Cerebellar cortex (tissue), 1 donor: ENCODE results near the gene SCYGR3.
"Not testable (repeated sequence)": the region's sequence is repeated elsewhere in the genome, so short reads cannot be mapped to it uniquely, and the experiment has no call there.

Experiments used
- DNase-seq: peaks from one replicate; pipeline ENCODE4 v3.0.0-alpha.2; 2015; ENCODE audit warnings: low spot score

Gene SCYGR3

DNA sequence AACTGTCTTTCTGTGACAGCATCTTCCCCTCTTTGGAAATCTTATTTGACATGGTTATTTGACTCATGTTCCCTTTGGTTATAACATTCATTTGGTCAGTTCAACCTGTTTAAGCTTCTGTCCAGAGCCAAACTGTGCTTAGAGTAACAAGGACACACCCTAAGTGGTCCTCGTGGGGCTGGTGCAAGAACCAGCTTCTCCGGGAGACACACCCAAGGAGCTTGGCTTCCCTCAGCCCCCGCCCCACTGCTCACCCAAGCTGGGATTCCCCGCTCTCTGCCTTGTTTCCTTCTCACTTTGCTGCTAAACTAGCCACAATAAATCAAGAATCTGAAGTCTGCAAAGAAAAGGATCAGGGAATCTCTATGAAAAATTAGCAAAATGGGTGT, 1.4 kb downstream of the SCYGR3 start:
- DNase-seq, result no peak

GRCh38 chr2:227612546-227613271, 1.9 kb downstream of the SCYGR3 start:
- no peak for DNase-seq

DNA sequence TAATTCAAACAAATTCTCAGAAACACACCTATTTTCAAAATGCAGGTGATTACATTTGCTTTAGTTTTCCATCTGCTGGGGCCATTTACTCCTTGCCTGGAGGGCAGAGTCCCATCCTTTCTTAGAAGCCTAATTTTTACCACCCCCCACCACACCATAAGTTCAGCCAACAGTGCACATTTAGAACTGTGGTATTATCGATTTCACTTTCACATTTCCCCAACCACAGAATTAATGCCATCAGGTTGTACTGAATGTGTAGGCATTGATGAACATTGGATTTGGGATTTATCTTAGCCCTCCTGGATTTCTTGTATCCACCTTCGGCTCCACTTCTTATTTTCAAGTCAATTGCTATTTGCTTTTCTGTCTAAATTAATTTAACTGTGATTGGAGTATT, 4.5 kb downstream of the SCYGR3 start:
- DNase-seq, result no peak

DNA sequence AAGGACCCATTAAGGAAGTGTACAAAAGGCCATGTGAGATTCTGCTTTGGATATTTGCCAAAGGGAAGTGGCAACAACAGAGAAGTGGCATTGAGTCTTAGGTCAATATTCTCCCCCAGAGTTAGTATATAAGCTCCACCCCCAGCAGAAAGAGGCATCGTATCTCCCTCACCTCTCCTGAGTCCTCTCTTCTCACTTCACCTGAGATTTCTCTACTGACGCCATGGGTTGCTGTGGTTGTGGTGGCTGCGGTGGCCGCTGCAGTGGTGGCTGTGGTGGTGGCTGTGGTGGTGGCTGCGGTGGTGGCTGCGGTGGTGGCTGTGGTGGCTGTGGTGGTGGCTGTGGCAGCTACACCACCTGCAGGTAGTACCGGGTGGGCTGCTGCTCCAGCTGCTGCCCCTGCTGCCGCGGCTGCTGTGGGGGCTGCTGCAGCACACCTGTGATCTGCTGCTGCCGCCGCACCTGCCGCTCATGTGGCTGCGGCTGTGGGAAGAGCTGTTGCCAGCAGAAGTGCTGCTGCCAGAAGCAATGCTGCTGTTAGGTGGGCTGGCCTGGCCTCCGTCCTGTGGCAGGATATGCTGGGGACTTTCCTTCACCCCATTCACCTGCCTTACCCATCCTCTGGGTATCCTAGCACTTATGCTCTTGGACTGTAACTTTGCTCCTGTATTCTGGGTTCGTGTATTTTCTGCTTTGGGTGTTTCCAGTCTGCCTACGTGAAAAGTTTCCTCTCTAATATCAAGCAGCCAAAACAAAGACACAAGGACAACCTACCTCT, 5.9 kb downstream of the SCYGR3 start:
- no peak for DNase-seq

DNA sequence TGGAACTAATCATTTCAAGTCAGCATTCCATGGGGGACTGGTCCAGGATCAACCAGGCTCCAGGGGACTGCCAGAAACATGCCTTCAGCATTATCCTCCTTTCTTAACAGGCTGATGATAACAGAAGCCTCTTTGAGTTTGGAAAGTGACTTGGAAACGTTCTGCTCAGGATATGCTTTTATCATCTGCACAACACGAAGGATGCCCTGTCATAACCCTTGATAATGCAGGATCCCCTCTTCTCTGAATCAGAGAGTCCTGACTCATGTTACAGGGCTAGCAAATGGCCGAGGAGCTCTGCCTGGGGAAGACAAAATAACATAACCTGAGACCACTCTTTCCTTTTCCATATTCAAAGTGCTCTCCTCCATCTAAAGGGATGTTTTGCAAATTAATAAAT, 6.7 kb downstream of the SCYGR3 start:
- no peak for DNase-seq

DNA sequence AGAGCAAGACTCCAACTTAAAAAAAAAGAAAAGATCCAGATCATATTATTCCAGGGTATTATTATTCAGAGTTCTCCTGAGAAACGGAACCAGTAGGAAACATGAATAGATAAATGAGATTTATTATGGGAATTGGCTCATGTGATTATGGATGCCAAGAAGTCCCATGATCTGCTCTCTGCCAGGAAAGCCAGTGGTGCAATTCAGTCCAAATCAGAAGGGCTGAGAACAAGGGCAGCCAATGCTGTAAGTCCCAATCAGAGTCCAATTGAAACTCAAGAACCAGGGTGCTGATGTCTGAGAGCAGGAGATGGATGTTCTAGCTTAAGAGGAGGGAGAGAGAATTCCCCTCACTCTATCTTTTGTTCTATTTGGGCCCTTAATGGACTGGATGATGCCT, 8.2 kb downstream of the SCYGR3 start:
- DNase-seq, result no peak

- DNase-seq, result no peak
Observed at GRCh38 chr2:227602358-227602757, 12.3 kb downstream of the SCYGR3 start.

DNA sequence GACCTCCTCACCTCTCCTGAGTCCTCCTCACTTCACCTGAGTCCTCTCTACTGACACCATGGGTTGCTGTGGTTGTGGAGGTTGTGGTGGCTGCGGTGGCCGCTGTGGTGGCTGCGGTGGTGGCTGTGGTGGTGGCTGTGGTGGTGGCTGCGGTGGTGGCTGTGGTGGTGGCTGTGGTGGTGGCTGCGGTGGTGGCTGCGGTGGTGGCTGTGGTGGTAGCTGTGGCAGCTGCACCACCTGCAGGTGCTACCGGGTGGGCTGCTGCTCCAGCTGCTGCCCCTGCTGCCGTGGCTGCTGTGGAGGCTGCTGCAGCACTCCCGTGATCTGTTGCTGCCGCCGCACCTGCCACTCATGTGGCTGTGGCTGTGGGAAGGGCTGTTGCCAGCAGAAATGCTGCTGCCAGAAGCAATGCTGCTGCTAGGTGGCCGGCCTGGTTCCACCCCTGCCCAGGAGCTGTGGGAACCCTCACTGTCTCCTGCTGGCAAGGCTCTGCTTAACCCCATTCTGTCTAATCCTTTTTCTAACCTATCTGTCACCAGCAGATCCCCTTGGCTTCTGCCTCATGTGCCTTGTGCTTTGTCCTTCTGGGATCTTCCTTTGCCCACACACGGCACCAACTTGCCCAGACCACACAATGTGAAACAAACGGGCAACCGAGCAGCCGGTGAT, 15.7 kb downstream of the SCYGR3 start, which contains the start of gene SCYGR2:
Gene SCYGR2, plus strand, starts transcription at position 59 of the 669 bp plus-strand sequence. Its CDS starts 0 bp downstream, at position 59.
- not testable (repeated sequence) for DNase-seq

- no peak for DNase-seq
Observed at GRCh38 chr2:227597998-227598397, 16.6 kb downstream of the SCYGR3 start.

GRCh38 chr2:227597036-227597435, 17.6 kb downstream of the SCYGR3 start:
- DNase-seq, result no peak

DNA sequence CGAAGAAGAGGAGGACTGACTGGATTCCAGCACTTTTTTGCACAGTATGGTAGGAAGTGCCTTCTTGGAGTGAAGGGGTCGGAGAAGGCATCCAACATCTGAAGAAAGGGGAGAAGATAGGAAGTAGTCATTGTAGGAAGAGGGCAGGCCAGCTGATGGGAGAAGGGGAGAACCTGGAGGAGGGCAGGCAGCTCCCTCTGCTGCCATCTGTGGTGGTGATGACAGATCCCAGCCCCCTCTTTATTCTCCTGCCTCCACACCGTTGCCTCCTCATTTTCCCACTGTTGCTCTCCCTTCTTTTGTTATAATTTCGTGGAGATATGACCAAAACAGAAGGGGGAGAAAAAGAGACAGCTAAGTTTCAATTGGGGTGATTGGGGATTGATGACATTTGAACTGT, 18.8 kb downstream of the SCYGR3 start:
- no peak for DNase-seq

DNA sequence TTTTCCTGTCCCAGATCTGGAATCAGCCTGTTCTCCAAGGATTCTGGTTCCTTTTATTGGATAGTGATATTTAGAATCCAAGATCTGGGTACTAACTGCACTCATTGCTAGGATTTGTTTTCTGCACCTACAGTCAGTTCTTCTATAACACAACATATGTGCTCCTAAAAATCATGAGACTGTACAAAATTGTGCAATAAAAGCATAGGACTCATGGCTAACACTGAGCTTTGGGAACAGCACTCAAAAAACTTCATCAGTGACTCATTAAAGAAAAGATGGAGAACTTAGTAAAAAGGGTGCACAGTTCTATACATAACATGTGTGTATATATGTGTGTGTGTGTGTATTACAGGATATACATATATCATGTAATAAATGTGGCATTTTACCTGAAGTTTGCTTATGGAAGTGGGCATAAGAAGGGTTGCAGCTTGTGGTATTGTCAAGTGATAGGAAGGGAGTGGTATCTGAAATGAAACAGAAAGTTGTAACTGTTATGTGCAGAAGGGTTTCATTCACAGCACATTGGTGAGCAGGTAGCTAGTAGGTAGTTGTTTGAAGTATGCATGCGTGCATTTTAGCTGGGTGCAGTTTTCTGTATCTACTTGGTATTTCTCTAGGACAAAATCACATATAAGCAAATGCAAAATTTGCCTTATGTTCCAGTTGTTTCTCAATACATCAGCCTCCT, 21.8 kb downstream of the SCYGR3 start:
- DNase-seq, result no peak

- no peak for DNase-seq
Observed at GRCh38 chr2:227582369-227582768, 32.3 kb downstream of the SCYGR3 start.

GRCh38 chr2:227579791-227580190, 34.8 kb downstream of the SCYGR3 start:
- DNase-seq, result no peak

- no peak for DNase-seq
Observed at GRCh38 chr2:227578642-227579041, 36.0 kb downstream of the SCYGR3 start.

GRCh38 chr2:227577555-227577954, 37.1 kb downstream of the SCYGR3 start:
- DNase-seq, result no peak

GRCh38 chr2:227576812-227577211, 37.8 kb downstream of the SCYGR3 start:
- no peak for DNase-seq

GRCh38 chr2:227576110-227576509, 38.5 kb downstream of the SCYGR3 start:
- DNase-seq, result no peak

- DNase-seq, result no peak
Observed at GRCh38 chr2:227570615-227571014, 44.0 kb downstream of the SCYGR3 start.

DNA sequence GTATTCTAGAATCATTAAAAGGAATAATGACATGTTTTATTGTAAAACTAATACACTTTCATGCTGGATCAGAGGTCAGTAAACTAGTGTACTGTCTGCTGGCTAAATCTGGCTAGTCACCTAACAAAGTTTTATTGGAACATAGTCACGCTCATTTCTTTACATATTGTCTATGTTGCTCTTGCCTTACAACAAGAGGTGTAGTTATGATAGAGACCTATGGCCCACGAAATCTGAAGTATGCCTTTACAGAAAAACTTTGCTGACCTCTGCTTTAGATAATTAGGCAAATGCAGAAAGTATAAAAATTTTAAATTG, 45.8 kb downstream of the SCYGR3 start:
- no peak for DNase-seq

DNA sequence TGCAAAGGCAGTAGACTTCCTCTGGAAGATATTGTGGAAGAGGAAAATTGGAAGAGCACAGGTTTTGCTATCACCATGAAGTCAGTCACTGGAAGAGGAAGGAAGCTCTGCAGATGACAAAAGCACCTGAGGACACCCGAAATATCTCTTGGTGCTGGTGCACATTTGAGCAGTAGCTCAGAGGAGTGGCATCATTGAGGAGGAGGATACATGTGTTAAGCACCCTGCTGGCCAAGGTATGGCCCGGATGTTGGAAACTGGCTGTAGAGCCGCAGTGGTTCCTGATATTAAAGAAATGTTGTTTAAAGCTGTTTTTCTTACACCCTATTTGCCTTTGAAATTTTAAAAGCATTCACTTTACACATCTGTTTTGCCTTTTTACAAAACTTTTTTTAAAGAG, 48.6 kb downstream of the SCYGR3 start:
- no peak for DNase-seq

DNA sequence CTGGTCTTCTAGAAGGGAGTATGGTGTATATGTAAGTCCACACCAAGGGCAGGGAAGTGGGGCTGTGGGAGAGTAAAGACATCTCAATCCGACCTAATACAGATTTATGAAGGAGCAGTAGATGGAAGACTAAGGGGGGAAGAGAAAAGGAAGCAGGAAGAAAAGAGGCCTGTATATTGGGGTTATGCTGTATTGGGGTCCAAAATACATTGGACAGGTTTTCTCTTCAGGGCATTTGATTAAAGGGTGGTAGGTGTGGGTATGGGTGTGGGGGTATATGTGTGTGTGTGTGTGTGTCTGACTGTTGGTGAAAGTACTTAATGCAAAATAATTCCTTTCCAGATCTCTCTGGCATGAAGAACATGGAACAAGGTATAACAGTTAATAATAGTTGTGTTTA, 49.6 kb downstream of the SCYGR3 start:
- no peak for DNase-seq
